GM04503 (cell line): ENCODE measurements around the gene CYP27A1.
A peak's percentile ranks its signal among the peaks of the same experiment; 100 is the strongest.
"Not testable (repeated sequence)": the region's sequence is repeated elsewhere in the genome, so short reads cannot be mapped to it uniquely, and the experiment has no call there.

Experiments used
- DNase-seq: peaks from one replicate; pipeline ENCODE4 v3.0.0-alpha.2; 2012; ENCODE audit warnings: low read depth

CYP27A1 gene

GRCh38 chr2:218832081-218832480, 50.1 kb downstream of the CYP27A1 start:
- DNase-seq = no peak

- DNase-seq = peak; percentile 24
Measured at GRCh38 chr2:218832520-218832919, 50.6 kb downstream of the CYP27A1 start.

- DNase-seq = no peak
Measured at GRCh38 chr2:218833023-218833609, 51.2 kb downstream of the CYP27A1 start.

GRCh38 chr2:218834685-218835084, 52.7 kb downstream of the CYP27A1 start:
- DNase-seq = no peak

- no peak for DNase-seq
Measured at GRCh38 chr2:218837495-218837894, 55.5 kb downstream of the CYP27A1 start.

GRCh38 chr2:218839430-218839829, 57.5 kb downstream of the CYP27A1 start:
- peak; percentile 35 for DNase-seq

GRCh38 chr2:218839888-218840287, 57.9 kb downstream of the CYP27A1 start:
- DNase-seq = no peak

GRCh38 chr2:218844334-218844733, 62.4 kb downstream of the CYP27A1 start:
- DNase-seq = not testable (repeated sequence)

GRCh38 chr2:218846963-218847362, 65.0 kb downstream of the CYP27A1 start:
- DNase-seq = not testable (repeated sequence)

GRCh38 chr2:218849721-218850120, 67.8 kb downstream of the CYP27A1 start:
- DNase-seq = no peak

GRCh38 chr2:218850796-218851195, 68.8 kb downstream of the CYP27A1 start:
- DNase-seq = no peak

- DNase-seq = no peak
Measured at GRCh38 chr2:218851286-218851685, 69.3 kb downstream of the CYP27A1 start.

GRCh38 chr2:218852911-218853667, 71.1 kb downstream of the CYP27A1 start:
- no peak for DNase-seq

GRCh38 chr2:218853766-218854165, 71.8 kb downstream of the CYP27A1 start:
- DNase-seq = no peak

- DNase-seq = no peak
Measured at GRCh38 chr2:218854860-218855259, 72.9 kb downstream of the CYP27A1 start.

GRCh38 chr2:218855305-218856166, 73.6 kb downstream of the CYP27A1 start:
- DNase-seq = no peak

- no peak for DNase-seq
Measured at GRCh38 chr2:218856167-218856895, 74.4 kb downstream of the CYP27A1 start.

GRCh38 chr2:218856896-218857243, 74.9 kb downstream of the CYP27A1 start:
- DNase-seq = no peak

GRCh38 chr2:218857371-218858137, 75.6 kb downstream of the CYP27A1 start:
- no peak for DNase-seq

- no peak for DNase-seq
Measured at GRCh38 chr2:218858138-218858445, 76.1 kb downstream of the CYP27A1 start.

- DNase-seq = no peak
Measured at GRCh38 chr2:218858671-218859555, 77.0 kb downstream of the CYP27A1 start.
